Upper lobe of left lung (tissue), 6 donors: Measurements from ENCODE around the gene SIM2. TPM values are rescaled to one million over a fixed set of nuclear protein-coding genes. Genes with fewer than 3 reads are reported as not detected.

ENCODE experiments used
- ATAC-seq, 2 donors: fragments of 200-7000 bp; cut with Tn5 transposase; one replicate each; pipeline ENCODE4 v1.9.1; 2022; ENCODE audit warnings: mild to moderate bottlenecking in 2 of 2, moderate library complexity in 2 of 2; ENCODE audit not compliant: low FRiP score in 2 of 2
- DNase-seq, 2 donors: peaks; one replicate each; pipeline ENCODE4 v3.0.0-alpha.2; 2019 to 2020
- H3K27ac ChIP-seq, 4 donors: fragments of 200-600 bp; sonication (generic); one replicate each; pipeline ENCODE4 v1.5.1; 2016 to 2019
- H3K27me3 ChIP-seq, 4 donors: fragments of 200-600 bp; sonication (generic); one replicate each; pipeline ENCODE4 v1.5.1; 2017 to 2019
- H3K36me3 ChIP-seq, 4 donors: fragments of 200-600 bp; sonication (generic); one replicate each; pipeline ENCODE4 v1.5.1; 2016 to 2019
- H3K4me1 ChIP-seq, 4 donors: fragments of 200-600 bp; sonication (generic); one replicate each; pipeline ENCODE4 v1.5.1; 2018 to 2019
- H3K4me3 ChIP-seq, 4 donors: fragments of 200-600 bp; sonication (generic); one replicate each; pipeline ENCODE4 v1.5.1; 2017 to 2019; ENCODE audit warnings: mild to moderate bottlenecking in 2 of 4, moderate library complexity in 1 of 4
- H3K9me3 ChIP-seq, 4 donors: fragments of 200-600 bp; sonication (generic); one replicate each; pipeline ENCODE4 v1.5.1; 2018 to 2019
- CTCF ChIP-seq, 6 experiments: fragments of 450-650 bp in 4 of 6; fragments of 200-600 bp in 2 of 6; sonication (generic) in 2 of 6; IDR thresholded peaks; one replicate each; pipeline ENCODE4 v1.5.1; 2016 to 2019; ENCODE audit warnings: antibody characterized with exemption in 6 of 6
- EP300 ChIP-seq, 4 donors: sonication (generic); formaldehyde crosslinking; IDR thresholded peaks; one replicate each; pipeline ENCODE4 v1.5.1; 2017; ENCODE audit warnings: antibody characterized with exemption in 4 of 4, control low read depth in 2 of 4
- POLR2A ChIP-seq, 4 donors: fragments of 450-650 bp; IDR thresholded peaks; one replicate each; pipeline ENCODE4 v1.5.1; 2016 to 2017; ENCODE audit warnings: antibody characterized with exemption in 4 of 4, mild to moderate bottlenecking in 2 of 4
- POLR2AphosphoS5 ChIP-seq, 2 donors: sonication (generic); formaldehyde crosslinking; IDR thresholded peaks; one replicate each; pipeline ENCODE4 v1.5.1; 2017; ENCODE audit warnings: antibody characterized with exemption in 2 of 2
- WGBS, 2 donors: methylation state at CpG; one replicate each; pipeline ENCODE4 v1.1.5; 2017 to 2018; 5-methylcytosine and 5-hydroxymethylcytosine counted together
- total RNA-seq, 6 donors: library from RNA; depleted of rRNA in 4 of 6; stranded (reverse); fragments of >200 nt in 4 of 6; gene quantifications; one replicate each; pipeline versions ENCODE4 v1.1.0 to v1.2.1, GENCODE V29; 2016 to 2021
- donor health status: DM: no; HTN: no; CAD: no; lungs with moderate emphysema.
- donor health status: DM: no; HTN: yes; CAD: no; lungs with severe emphysema.

The SIM2 gene
- total RNA-seq, 6 donors from 2014 or later: 0.10 to 1.6 (median 0.50) TPM; not detected in 2

GRCh38 chr21:36690628-36691554 is 8.0 kb upstream of the SIM2 start:
- 16 to 19% methylated on average over 12 of the region's 12 CpGs for WGBS, 2 donors
- DNase-seq (no peak), ATAC-seq (no peak)
- H3K36me3 ChIP-seq: no peaks in the 10 kb centered on the region
- TF ChIP-seq POLR2AphosphoS5 (IDR thresholded peaks at IDR 0.05): no peak
- no peak for TF ChIP-seq CTCF (IDR thresholded peaks at IDR 0.05)
- TF ChIP-seq EP300 (IDR thresholded peaks at IDR 0.05): no peak
- no peak for TF ChIP-seq POLR2A (IDR thresholded peaks at IDR 0.05)
- H3K27me3 ChIP-seq: peaks cover 2 to 63% (median 29%) of the 10 kb centered on the region in 4 donors
- H3K27ac ChIP-seq: no peak overlapping the region
- no peaks in the 10 kb centered on the region for H3K9me3 ChIP-seq
- no peak overlapping the region for H3K4me3 ChIP-seq
- peaks cover 5 to 25% (median 10%) of the 10 kb centered on the region in 4 donors for H3K4me1 ChIP-seq

- Histone ChIP-seq H3K27me3 (peaks cover 2 to 70% (median 32%) of the 10 kb centered on the region in 4 donors), H3K27ac (no peak overlapping the region)
- 9 to 15% methylated on average over 18 of the region's 18 CpGs for WGBS, 2 donors
These were observed 7.3 kb upstream of the SIM2 start for GRCh38 chr21:36691555-36692041.

GRCh38 chr21:36692114-36692834 is 6.6 kb upstream of the SIM2 start:
- WGBS, 2 donors: 10% methylated on average over 24 to 34 of the region's 34 CpGs
- ATAC-seq (no peak), DNase-seq (no peak)
- H3K27me3 ChIP-seq: peaks cover 2 to 77% (median 37%) of the 10 kb centered on the region in 4 donors
- H3K9me3 ChIP-seq: no peaks in the 10 kb centered on the region
- no peak overlapping the region for H3K27ac ChIP-seq
- H3K36me3 ChIP-seq: no peaks in the 10 kb centered on the region
- TF ChIP-seq CTCF (IDR thresholded peaks at IDR 0.05) (no peak), POLR2A (IDR thresholded peaks at IDR 0.05) (no peak), EP300 (IDR thresholded peaks at IDR 0.05) (no peak), POLR2AphosphoS5 (IDR thresholded peaks at IDR 0.05) (no peak)
- peaks cover 5 to 36% (median 14%) of the 10 kb centered on the region in 4 donors for H3K4me1 ChIP-seq
- no peak overlapping the region for H3K4me3 ChIP-seq

More at GRCh38 chr21:36691555-36692041, 7.3 kb upstream of the SIM2 start:
- peaks cover 5 to 29% (median 10%) of the 10 kb centered on the region in 4 donors for H3K4me1 ChIP-seq
- ATAC-seq (peak in 1 of 2 donors; percentile 17), DNase-seq (no peak)
- H3K9me3 ChIP-seq: no peaks in the 10 kb centered on the region
- H3K36me3 ChIP-seq: no peaks in the 10 kb centered on the region
- no peak overlapping the region for H3K4me3 ChIP-seq
- TF ChIP-seq CTCF (IDR thresholded peaks at IDR 0.05): no peak
- no peak for TF ChIP-seq POLR2A (IDR thresholded peaks at IDR 0.05)
- no peak for TF ChIP-seq EP300 (IDR thresholded peaks at IDR 0.05)
- no peak for TF ChIP-seq POLR2AphosphoS5 (IDR thresholded peaks at IDR 0.05)

GRCh38 chr21:36692835-36693488 is 6.0 kb upstream of the SIM2 start:
- ATAC-seq (peak in 1 of 2 donors; percentile 26), DNase-seq (peak in 1 of 2 donors; percentile 77)
- WGBS, 2 donors: 12 to 13% methylated on average over 3 to 12 of the region's 57 CpGs
- H3K27ac ChIP-seq: no peak overlapping the region
- no peak for TF ChIP-seq CTCF (IDR thresholded peaks at IDR 0.05)
- no peak for TF ChIP-seq POLR2A (IDR thresholded peaks at IDR 0.05)
- no peak for TF ChIP-seq POLR2AphosphoS5 (IDR thresholded peaks at IDR 0.05)
- no peak for TF ChIP-seq EP300 (IDR thresholded peaks at IDR 0.05)
- H3K9me3 ChIP-seq: no peaks in the 10 kb centered on the region
- H3K36me3 ChIP-seq: no peaks in the 10 kb centered on the region
- peaks cover 8 to 43% (median 21%) of the 10 kb centered on the region in 4 donors for H3K4me1 ChIP-seq
- H3K4me3 ChIP-seq: no peak overlapping the region
- H3K27me3 ChIP-seq: peaks cover 2 to 84% (median 43%) of the 10 kb centered on the region in 4 donors
